8988T (cell line): ENCODE measurements around the gene ANK2.

Experiments
- DNase-seq: peaks from one replicate; pipeline ENCODE4 v3.0.0; 2011

Gene ANK2

DNA sequence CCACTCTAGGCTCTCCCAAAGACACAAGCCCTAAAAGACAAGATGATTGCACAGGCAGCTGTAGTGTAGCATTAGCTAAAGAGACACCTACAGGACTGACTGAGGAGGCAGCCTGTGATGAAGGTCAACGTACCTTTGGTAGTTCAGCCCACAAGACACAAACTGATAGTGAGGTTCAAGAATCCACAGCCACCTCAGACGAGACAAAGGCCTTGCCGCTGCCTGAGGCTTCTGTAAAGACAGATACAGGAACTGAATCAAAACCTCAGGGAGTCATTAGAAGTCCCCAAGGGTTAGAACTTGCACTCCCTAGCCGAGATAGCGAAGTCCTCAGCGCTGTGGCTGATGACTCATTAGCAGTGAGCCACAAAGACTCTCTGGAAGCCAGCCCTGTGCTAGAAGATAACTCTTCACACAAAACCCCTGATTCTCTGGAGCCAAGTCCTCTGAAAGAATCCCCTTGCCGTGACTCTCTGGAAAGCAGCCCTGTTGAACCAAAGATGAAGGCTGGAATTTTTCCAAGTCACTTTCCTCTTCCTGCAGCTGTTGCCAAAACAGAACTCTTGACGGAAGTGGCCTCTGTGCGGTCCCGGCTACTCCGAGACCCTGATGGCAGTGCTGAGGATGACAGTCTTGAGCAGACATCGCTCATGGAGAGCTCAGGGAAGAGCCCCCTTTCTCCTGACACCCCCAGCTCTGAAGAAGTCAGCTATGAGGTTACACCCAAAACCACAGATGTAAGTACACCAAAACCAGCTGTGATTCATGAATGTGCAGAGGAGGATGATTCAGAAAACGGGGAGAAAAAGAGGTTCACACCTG, 306.3 kb downstream of the ANK2 start:
- no peak for DNase-seq

DNA sequence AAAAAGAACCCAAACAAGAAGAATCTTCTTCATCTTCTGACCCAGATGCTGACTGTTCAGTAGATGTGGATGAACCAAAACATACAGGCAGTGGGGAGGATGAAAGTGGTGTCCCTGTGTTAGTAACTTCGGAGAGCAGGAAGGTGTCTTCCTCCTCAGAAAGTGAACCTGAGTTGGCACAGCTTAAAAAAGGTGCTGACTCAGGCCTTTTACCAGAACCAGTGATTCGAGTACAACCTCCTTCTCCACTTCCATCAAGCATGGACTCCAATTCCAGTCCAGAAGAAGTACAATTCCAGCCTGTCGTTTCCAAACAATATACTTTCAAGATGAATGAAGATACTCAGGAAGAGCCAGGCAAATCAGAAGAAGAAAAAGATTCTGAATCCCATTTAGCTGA, 307.0 kb downstream of the ANK2 start:
- no peak for DNase-seq

DNA sequence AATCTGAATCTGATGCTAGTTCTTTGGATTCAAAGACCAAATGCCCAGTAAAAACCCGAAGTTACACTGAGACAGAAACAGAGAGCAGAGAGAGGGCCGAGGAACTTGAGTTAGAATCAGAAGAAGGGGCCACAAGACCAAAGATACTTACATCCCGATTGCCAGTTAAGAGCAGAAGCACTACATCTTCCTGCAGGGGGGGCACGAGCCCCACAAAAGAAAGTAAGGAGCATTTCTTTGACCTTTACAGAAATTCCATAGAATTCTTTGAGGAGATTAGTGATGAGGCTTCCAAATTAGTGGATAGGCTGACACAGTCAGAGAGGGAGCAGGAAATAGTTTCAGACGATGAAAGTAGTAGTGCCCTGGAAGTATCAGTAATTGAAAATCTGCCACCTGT, 309.3 kb downstream of the ANK2 start:
- no peak for DNase-seq

DNA sequence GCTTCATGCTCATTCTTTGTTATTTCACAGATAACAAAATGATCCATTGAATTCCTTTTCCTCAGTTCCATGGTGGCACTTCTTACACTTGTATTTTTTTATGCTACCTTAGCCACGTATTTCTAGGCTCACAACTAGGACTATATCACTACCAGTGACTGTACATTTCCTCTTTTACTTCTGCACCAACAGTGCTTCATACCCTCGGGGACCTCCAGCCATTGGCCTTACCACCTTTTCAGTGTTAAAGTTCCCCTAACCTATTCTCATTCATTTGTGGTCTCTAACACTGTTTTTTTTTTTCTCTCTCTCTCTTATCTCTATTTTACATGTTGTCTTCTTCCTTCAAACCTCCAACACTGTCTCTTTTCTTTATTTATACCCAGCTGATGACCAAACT, 315.9 kb downstream of the ANK2 start:
- DNase-seq: no peak

DNA sequence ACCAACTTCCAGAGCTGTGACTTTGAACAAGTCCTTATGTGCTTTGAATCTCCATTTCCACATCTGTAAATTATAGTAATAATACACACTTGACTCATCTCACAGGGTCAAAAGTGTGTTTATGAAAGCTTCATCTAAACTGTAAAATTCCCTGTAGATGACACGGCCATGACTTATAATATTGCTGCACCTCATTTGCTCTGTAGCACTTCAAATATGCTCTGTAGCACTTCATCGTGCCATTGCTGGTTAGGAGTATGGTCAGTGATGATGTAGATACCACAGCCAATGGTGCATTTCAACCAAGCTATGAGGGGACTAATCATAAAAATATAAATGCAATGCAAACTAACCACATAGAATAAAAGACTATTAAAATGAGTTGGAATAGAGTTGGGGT, 318.6 kb downstream of the ANK2 start:
- no peak for DNase-seq

DNA sequence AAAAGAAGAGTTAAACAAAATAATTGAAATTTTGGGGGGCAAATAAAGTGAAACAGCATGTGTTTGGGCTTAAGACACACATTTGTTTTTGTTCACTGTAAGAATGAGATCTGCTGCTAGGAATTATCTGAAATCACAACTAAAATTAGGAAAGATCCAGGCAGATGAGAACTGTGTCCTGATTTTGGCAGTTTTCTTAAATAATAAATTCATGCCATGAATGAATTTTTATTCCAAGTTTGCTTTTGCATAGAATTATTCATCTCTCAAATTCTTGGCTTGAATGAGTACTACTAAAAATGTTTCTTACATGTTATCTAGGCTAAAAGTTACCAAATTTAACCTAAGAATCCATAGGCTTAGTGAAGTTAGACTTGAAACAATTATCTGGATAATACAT, 321.7 kb downstream of the ANK2 start:
- DNase-seq: no peak

DNA sequence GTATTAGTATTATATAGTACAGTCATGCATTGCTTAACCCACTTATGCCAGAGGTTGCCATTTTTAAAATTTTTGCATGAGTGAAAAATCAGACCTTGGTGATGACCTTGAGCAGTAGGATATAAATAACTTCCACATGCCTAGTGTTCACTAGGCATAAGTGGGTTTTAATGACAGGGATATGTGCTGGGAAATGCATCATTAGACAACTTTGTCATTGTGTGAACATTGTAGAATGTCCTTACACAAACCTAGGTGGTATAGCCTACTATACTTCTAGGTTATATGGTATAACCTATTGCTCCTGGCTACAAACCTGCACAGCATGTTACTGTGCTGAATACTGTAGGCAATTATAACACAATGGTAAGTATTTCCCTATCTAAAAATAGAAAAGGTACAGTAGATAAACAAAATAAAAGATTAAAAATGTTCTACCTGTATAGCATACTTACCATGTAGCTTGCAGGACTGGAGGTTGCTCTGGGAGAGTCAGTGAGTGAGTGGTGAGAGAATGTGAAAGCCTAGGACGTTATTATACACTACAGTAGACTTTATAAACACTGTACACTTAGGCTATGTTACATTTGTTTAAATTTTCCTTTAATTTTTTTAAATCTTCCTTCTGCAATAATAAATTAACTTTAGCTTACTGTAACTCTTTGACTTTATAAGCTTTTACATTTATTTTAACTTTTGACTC, 326.7 kb downstream of the ANK2 start:
- DNase-seq: no peak

DNA sequence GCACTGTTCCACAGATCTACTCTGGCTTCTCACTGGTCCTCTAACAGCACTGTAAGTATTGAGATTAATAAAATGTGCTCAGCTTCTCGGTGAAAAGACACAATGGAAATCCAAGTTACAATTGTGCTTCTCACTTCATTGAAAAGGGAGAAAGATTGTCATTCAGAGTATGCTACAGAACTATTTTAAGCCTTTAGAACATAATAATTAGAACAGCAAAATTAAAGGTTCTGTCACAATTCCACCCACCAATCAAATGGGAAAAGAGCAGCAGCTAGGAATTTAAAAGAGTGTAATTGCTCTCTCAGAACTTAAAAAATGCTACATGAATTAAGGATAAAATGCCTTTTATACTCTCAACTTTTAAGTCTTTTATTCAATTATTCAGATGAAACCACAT, 329.4 kb downstream of the ANK2 start:
- no peak for DNase-seq

DNA sequence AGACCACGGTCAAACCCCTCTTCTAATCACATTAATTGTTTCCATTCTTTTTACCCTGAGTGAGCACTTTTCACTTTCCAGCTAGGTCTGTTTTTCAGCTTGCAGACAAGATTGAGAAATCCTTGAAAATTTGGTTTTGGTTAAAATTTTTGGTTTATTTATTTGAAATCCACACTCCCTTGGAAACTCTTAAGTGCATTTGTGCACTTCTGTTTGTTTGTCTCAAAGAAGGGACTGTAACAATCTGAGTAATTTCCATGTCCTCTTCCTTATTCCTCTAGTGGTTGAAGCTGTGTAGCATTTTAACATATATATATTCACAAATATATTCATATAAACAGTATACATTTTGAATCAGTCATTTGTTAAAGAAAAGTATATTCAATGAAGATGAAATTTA, 333.3 kb downstream of the ANK2 start:
- DNase-seq: no peak

DNA sequence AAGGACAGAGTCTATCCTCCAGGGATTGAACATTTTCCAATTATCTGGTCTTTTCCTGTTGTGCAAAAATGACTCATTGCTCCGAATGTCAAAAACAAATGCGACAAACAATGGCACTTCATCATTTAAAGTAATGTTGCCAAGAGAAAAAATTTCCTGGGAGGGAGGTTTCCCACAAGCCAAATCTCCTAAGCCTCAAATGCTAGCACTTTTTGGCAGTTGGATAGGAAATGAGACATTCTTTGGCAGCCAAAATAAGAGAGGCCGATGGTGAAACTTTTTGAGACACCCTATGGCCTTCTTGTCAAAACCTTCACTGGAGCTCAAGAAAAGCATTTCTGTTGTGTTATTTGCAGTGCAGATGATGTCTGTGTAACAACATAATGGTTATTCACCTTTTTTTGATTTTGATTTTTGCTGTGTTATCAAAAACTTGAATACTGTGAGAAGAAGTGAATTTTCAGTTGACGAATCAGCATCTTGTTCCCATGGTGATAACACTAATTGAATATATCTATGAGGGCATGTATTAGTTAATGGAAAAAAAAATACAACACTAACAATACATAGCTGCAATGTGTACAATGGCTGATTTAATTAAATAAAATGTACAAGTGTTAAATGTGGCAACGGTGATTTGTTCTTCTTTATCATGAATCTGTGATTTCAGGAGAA, 333.8 kb downstream of the ANK2 start:
- no peak for DNase-seq

DNA sequence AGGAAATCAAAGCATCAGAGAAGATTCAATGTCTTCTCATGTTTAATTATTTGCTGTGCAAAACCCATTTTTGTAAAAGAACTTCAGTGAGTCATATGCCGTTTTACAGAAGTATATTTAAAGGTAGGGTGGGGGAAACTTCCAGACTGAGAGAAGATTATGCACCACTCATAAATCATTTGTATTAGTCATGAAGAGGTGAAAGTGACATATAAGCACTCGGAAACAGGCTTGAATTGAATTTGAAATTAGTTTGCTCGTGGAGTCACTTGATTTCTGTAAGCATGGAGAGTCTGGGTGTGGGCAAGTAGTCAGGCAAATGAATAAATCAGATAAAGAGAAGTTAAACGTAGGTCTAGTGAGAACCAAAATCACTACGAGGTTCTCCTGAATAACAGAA, 335.1 kb downstream of the ANK2 start:
- DNase-seq: no peak

DNA sequence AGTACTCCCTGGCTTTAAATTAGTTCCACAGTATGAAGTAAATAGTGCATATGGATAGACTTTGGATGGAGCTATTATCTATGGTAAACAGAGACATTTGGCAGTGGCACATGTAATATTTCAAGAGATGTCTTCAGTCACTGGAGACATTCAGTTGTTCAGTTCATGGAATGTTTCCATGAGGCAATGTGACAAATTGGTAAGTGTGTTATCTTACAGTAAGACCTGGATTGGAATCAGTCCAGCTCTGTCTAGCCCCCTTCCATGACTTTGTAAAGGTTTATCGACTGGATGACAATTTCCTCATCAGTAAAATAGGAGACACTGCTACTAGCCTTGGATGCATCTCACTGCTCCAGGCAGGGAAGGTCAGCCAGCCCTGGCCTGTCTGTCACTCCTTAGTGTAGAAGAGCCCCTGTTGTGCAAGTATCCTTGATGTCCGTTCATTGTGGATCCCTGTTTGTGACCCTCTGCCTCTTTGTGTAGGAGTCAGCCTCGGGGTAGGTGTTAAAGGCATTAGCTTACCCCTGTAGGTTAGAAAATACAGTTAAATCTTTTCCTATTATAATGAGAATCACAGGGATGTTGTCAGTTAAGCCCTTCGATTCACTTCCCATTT, 335.9 kb downstream of the ANK2 start:
- DNase-seq: no peak

DNA sequence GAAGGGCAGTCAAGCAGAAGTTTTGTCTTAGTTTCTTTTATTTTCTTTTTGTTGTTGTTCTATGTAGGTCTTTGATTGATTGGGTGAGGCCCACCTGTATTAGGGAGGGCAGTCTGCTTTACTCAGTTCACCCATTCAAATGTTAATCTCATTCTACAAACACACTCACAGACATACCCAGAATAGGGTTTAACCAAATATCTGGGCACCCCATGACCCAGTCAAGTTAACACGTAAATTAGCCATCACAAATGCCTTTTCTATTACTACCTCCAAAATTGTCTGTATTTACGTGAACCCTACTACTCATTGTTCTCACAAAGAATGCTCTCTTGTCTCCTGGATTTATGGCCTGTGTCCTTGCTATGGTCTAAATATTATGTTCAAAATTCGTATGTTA, 339.7 kb downstream of the ANK2 start:
- DNase-seq: no peak

DNA sequence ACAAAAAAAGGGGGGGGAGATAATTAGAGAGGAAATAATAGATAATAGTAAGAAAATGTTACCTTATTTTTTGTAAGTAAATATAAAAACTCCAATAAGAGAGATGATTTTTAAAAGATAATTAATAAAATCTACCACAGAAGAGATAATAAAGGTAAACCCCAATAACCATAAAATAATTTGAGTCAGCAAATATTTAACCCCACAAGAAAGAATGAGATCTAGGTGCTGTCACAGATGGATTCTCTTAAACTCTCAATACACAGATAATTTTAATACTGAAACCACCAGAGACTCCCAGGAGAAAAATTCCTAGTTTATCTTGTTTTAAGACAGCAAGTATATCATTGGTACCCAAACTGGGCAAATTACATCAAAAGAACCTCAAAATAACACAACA, 341.4 kb downstream of the ANK2 start:
- DNase-seq: no peak

DNA sequence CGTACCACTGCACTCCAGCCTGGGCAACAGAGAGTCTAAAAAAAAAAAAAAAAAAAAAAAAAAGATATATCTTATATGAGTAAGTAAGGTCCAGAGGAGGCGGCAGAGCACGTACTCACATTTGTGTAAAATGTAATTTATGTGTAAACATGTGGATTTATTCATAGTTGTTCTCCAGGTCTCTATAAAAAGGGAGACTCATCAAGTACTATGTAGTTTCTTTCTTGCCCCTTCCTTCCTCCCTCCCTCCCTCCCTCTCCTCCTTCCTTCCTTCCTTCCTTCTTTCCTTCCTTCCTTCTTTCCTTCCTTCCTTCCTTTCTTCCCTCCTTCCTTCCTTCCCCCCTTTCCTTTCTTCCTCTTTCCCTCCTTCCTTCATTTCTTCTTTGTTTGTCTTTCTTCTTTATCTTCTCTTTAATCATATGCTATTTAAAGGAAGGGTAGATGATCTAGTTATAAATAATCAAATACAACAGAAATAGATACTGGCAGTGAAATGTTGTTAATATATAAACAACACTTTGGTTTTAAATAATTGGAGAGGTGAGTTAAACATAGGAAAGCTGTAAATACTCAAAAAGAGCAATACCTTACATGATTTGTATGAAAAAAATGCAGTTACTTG, 344.8 kb downstream of the ANK2 start:
- no peak for DNase-seq

DNA sequence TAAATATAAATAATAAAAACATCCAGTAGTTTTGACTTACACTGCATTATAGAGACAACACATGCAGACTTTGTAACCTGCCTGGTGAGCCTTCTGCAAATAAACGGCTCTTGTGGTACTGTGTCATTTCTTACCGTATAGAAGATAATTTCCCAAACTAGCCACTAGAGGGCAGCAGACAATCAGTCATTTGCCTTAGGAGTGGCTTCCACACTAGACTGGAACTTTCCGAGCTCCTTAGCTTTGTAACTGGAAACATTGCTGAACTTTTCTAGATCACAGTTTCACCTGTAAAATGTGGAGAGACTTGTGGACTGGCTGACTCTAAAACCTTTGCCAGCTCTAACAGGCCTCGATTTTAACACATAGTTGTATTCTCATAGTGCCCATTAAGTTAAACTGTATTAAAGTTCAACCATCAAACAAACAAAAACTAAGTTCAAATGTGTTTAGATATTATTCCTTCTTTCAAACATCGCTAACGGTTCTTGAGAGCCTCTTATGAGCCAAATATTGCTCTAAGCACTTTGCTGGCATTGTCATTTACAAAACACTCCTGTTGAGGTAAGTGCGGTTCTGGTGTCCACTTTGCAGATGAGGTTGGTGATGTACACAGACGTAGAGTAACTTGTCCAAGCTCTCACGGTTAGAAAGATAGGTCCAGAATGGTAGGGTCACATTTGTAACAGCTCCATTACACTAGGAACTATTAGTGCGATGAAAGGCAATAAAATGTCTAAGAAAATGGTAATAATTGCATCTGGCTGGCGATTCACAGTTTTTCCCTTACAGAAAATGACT, 345.5 kb downstream of the ANK2 start:
- no peak for DNase-seq

DNA sequence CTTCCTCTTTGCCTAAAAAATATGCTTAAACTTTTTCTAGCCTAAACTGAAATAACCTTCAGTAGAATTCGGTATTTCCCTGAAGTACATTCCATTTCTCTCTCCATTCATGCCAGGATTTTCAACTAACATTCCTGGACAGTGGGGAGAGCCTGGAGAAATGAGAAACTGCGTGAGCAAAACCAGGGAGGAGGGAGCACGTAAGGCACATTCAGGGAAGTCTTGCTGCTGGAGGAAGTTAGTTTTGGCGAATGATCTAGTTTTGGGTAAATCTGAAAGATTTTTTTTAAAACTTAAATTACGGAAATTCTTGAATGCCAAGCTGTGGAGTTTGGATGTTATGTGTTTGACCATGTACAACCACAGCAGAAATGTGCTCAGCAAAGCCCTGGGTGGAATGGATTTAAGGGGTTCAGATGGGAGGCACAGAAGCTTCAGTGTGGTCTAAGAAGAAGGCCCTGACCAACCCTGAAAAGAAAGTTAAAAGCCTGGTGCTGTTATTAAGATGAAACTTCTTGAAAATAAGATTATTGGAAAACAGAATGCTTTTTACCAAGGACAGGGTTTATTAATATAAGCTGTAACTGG, 347.8 kb downstream of the ANK2 start:
- no peak for DNase-seq

DNA sequence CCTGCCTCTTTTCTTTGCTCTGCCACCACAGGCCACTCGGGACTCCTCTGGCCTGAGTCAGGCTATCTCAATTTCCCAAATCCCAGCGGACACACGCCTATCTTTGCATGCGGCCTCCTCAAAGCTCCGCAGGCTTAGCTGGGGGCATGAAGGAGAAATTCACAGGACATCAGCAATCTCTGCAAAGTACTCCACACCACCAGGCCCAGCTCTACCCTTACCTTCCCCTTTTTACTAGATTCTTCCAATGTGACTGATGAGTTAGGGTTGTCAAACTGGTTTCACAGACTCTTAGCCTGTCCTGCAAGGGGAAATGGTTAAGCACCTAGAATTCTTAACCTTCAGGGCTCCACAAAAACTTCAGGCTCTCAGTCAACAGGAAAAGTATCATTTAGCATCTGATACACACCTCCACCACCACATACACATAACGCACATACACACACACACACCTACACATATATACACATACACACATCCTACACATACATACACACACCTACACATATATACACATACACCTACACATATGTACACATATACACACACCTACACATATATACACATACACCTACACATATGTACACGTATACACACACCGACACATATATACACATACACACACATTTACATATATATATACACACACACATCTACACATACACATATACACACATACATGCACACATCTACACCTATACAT, 349.1 kb downstream of the ANK2 start:
- DNase-seq: no peak

DNA sequence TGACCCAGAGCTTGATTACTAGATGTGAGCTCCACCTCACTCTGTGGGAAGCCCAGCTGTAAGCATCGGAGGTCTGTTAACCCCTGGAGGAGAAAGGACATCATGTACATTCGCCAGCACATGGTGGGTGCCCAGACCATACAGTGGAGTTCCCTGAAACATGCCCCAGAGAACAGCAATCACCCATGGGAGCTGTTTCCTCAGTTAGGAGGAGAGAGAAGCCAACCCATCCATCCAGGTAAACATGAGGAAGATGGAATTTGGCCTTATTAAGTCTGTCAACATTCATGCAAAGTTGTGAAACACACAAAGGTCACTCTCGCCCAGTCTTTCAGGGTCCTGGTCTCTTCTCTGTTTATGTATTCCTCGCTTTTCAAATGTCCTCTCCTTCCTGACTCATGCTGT, 354.7 kb downstream of the ANK2 start:
- DNase-seq: no peak

DNA sequence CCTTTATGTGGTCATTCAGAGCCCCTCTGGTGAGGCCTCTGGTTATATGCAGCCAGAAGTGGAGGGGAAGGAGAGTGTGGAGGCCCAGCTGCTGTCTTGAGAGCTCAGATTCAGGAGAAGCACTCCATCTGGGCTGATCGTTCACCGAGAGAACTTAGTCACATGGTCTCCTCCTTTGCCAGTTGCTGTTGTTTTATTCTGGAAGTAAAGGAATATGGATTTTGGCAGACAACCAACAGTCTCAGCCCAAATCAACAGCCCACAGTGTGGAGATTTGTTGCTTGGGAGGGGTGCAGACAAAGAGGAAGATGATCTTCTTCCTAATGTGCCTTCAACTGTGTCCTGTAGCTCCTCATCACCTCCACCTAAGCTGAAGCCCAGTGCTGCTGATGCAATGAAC, 355.4 kb downstream of the ANK2 start:
- no peak for DNase-seq
